Measurements from ENCODE around the gene INTS11.
"Not testable (repeated sequence)": the region's sequence is repeated elsewhere in the genome, so short reads cannot be mapped to it uniquely, and the experiment has no call there.

Gene INTS11

GRCh38 chr1:1329304-1330210 lies 5.1 kb upstream of the INTS11 start:
- DNase-seq, result no peak

- DNase-seq, result no peak
Measured at GRCh38 chr1:1328254-1328653, 3.8 kb upstream of the INTS11 start.

DNA sequence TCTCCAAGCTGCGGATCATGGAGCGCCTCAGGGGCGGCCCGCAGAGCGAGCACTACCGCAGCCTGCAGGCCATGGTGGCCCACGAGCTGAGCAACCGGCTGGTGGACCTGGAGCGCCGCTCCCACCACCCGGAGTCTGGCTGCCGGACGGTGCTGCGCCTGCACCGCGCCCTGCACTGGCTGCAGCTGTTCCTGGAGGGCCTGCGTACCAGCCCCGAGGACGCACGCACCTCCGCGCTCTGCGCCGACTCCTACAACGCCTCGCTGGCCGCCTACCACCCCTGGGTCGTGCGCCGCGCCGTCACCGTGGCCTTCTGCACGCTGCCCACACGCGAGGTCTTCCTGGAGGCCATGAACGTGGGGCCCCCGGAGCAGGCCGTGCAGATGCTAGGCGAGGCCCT lies 2.8 kb upstream of the INTS11 start:
- DNase-seq, result no peak

DNA sequence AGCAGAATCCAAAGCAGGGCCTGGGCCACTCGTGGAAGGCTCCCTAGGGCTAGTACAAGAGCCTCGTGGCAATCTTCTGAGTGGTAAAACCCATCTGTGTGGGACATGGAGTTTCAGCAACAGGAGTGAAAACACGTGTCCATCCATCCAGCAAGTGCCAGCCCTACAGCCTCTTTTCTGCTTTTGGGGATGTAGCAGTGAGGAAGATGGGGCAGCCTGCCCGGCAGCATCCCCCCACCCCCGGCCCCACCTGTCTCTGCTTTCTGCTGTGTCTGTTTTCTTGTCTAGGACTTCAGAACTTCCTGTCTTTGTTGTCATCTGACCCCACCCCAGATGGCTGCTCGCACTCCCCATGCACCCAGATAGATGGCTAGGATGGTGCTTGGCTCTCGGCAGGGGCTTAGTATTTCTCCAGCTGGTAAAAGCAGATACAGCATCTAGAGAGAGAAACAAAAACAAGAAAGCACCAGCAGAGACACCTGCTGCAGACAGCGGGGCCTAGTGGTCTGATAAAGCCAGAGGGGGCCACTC lies 1.7 kb upstream of the INTS11 start:
- no peak for DNase-seq

DNA sequence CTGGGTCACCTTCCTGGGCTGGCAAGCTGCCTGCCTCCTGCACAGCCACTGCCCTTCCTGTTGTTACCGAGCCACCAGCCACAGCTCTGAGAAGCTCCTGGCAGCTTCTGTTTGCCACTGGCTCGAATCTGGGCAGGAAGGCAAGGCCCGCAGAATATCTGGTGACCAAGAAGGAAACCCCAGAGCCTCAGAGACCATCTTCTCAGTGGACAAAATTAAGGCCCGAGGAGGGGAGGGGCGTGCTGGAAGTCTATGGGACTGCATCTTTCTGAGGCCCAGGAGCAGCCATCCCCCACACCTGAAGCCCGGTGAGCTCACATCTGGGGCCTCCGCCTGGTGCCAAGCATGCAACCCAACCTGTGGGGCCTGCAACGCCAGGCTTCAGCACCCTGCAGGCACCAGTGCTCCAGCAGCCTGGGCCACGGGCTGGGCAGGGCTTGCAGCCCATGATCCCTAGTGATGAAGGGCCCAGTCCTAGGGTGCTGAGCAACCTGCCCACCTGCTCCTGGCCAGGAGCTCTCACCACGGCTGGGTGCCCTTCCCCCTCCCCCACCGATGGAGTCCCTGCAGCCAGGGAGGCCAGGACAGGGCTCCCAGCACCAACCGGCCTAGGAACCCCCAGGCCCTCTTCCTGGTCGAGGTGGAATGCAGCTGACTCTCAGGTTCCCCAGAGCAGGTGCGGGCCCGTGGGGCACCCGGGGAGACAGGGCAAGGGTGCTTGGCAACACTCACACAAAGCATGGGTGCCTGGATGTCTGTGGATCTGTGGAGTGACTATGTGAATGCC lies 1.0 kb upstream of the INTS11 start:
- DNase-seq, result no peak

- no peak for DNase-seq
Measured at GRCh38 chr1:1324084-1324523, 356 bp downstream of the INTS11 start.

DNA sequence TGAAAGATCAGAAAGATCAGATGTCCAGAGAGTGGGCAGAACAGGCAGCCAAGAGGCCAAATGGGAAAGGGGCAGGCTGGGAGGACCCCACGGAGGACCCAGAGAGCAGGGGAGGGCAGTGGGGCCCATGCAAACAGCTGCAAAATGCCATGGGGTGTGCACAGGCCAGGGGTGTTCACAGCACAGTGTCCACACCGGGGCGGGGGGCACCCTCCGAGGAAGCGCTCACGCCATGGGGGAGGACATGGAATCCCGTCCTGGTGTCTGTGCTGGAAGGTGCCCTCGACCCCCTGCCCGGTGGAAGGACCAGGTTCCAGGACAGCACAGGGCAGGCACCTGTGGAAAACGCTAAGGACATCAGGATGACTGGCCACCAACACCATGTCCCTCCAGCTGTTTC lies 1.5 kb downstream of the INTS11 start:
- DNase-seq, result no peak

DNA sequence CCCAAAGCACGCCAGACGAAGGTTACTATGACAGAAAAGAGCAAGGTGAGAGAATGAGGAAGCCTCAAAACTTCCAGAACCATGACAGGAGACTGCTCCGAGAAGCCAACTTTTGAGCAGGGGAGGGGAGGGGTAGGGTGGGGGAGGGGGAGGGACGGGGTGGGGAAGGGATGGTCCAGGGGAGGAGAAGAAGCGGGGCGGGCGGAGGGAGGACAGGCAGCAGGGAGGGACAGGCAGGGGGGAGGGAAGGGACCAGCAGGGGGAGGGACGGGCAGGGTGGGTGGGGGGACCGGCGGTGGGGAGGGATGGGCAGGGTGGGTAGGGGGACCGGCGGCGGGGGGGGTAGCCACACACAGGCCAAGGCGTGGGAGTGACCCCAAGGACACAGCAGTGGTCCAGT lies 2.0 kb downstream of the INTS11 start:
- no peak for DNase-seq

- no peak for DNase-seq
Measured at GRCh38 chr1:1321477-1321876, 3.0 kb downstream of the INTS11 start.

DNA sequence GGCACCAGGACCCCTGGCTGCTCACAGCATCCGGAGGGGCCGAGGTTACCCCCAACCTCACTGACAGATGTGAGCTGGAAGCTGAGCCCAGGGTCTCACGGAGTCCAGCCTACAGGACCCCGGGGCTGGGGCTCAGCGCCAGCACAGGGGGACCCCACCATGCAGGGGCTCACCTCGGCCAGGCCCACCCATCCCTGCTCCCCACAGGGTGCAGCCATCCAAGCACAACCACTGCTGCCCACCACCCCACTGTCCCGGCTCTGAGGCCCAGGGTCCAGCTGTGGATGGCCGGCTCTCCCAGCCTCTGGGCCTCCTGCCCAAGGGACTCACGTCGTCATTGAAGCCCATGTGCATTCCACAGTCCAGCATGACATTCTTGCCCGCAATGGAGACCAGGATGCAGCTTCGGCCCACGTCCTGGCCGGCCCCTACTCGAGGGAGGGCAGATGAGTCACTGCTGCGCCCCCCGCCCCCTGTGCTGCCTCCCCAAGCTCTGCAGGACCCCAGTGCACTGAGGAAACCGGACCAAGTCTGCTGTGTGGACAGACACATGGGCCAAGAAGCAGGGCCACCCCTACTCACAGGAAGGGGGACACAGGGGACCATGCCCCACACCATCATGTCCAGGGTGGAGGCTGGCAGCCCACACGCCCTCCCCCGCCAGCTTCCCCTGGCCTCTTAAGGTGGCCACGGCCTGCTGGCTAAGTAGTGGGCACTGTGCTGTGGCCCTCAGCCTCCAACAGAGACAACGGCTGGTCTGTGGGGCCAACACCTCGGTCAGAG lies 3.6 kb downstream of the INTS11 start:
- DNase-seq, result no peak

GRCh38 chr1:1319646-1319941 lies 4.9 kb downstream of the INTS11 start:
- DNase-seq, result no peak

DNA sequence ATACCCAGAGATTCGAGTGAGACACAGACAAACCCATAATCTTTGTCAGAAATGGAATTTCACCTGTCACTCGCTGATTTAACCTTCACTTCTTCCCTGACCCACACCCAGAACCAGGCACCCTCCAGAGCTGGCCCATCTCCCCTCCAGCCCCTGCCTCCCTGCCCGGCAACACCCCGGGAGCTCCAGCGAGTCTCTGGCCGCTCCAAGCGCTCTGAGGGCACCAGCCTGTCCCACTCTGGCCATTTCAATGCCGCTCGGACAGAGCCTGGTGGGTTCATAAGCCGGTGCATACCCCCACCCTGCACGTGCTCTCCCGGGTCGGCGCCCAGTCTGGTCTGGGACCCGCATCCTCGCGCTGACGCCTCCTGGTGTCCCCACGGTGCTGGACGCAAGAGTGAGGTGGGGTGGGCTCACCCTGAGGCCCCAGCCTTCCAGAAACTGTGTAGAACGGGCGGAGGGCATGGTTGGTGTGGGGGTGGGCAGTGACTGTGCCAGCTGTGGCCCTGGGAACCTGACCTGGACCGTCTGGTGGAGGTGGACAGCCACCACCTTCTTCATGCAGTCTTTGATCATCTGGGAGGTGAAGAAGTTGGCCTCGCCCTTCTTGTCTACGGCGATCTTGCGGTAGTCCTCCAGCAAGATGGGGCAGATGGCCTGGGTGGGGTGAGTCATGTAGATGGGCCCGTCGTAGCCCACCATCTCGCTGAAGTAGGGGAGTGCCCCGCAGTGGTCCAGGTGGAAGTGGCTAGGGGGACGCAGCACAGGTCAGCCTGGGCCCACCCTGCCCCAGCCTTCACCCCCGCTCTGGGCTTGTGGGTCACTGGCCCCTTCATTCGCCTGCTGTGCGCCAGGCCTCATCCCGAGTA lies 5.4 kb downstream of the INTS11 start:
- DNase-seq, result no peak

- peak; percentile 30 for DNase-seq
Measured at GRCh38 chr1:1318131-1318652, 6.3 kb downstream of the INTS11 start.

GRCh38 chr1:1317420-1317819 lies 7.0 kb downstream of the INTS11 start:
- no peak for DNase-seq

DNA sequence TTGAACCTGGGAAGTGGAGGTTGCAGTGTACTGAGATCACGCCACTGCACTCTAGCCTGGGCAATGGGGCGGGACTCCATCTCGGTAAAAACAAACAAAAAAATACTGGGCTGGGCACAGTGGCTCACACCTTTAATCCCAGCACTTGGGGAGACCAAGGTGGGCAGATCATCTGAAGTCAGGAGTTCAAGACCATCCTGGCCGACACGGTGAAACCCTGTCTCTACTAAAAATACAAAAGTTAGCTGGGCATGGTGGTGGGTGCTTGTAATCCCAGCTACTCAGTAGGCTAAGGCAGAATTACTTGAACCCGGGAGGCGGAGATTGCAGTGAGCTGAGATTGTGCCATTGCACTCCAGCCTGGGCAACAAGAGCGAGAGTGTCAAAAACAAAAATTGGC lies 8.3 kb downstream of the INTS11 start:
- DNase-seq, result not testable (repeated sequence)

- no peak for DNase-seq
Measured at GRCh38 chr1:1315435-1315954, 9.0 kb downstream of the INTS11 start.

- DNase-seq, result no peak
Measured at GRCh38 chr1:1314678-1315335, 9.7 kb downstream of the INTS11 start.

DNA sequence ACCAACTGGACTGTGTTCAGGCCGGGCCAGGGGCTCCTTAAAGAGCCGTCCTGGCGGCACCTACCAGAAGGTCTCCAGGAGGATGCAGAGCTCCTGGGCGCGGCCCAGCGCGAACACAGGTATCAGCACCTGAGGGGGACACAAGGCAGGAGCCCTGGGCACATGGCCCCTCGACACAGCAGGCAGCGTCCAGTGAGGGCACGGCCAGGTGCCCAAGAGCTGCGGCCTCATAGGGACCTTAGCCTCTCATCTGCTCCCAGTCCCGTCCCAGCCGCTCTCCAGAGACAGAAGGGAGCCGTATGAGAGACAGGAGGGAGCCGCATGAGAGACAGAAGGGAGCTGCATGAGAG lies 10.2 kb downstream of the INTS11 start:
- no peak for DNase-seq

DNA sequence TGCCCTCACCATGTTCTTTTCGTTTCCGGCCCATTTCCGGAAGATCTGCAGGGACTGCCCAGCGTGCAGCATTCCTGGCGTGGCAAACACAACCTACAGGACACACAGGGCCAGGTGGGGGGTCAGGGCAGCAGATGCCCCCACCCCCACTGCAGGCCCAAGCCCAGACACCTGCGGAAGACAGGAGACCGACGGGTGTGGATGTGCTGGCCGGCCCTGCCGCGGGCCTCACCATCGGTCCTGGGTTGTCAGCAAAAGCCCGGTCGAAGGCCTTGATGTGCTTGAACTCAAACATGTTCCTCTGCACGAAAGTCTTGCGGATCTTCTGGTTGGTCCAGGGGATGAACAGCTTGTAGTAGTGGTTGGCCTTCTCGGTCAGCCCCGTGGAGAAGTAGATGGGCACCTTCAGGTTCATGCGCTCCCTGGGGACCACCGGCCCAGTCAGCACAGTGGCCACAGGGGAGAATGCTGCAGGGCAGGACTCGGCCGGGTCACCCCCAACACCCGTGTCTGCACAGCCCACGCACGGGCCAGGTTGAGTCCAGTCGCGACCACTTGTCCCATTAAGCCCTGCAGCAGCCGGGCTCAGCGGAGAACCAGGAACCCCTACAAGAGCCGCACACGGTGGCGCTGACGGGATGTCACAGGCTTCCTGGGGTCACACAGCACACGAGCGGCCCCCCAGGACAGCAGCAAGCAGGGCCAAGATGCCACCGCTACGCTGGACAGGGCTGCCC lies 10.8 kb downstream of the INTS11 start:
- DNase-seq, result no peak

Measured in NCI-H1092 treated with DMSO at 0.1 percent for 48 hours (cell line).